Thoracic aorta (tissue), 2 donors: Measurements from ENCODE around the gene PKNOX2. TPM values are rescaled to one million over a fixed set of nuclear protein-coding genes. Genes with fewer than 3 reads are reported as not detected.

ENCODE experiments used
- ATAC-seq: fragments of 150-250 bp; one replicate; pipeline ENCODE4 v1.8.0; 2017; ENCODE audit warnings: low read depth; ENCODE audit not compliant: insufficient number of reproducible peaks, low FRiP score
- DNase-seq: peaks from one replicate; pipeline ENCODE4 v3.0.0-alpha.2; 2020; ENCODE audit warnings: low spot score
- H3K27ac ChIP-seq, 2 donors: fragments of 200-600 bp; sonication (generic); 1 replicate in 1 of 2; 2 replicates in 1 of 2; pipeline ENCODE4 v1.5.1; 2016; ENCODE audit warnings: mild to moderate bottlenecking in 2 of 2, moderate library complexity in 2 of 2
- H3K27me3 ChIP-seq: fragments of 200-600 bp; sonication (generic); replicated peaks from 2 replicates; pipeline ENCODE4 v1.6.0; 2016; ENCODE audit warnings: mild to moderate bottlenecking; ENCODE audit not compliant: insufficient read depth
- H3K36me3 ChIP-seq: fragments of 200-600 bp; sonication (generic); one replicate; pipeline ENCODE4 v1.5.1; 2016
- H3K4me1 ChIP-seq, 2 donors: fragments of 200-600 bp; sonication (generic); 1 replicate in 1 of 2; 2 replicates in 1 of 2; pipeline versions ENCODE4 v1.5.1 to v1.6.0; 2016; ENCODE audit warnings: low read depth in 2 of 2, mild to moderate bottlenecking in 1 of 2; ENCODE audit not compliant: control insufficient read depth in 1 of 2
- H3K4me3 ChIP-seq: fragments of 200-600 bp; sonication (generic); 2 replicates; pipeline ENCODE4 v1.5.1; 2016; ENCODE audit warnings: mild to moderate bottlenecking
- H3K9me3 ChIP-seq: fragments of 200-600 bp; sonication (generic); 2 replicates; pipeline ENCODE4 v1.5.1; 2016
- CTCF ChIP-seq: fragments of 200-600 bp; sonication (generic); IDR thresholded peaks from one replicate; pipeline ENCODE4 v1.5.1; 2019; ENCODE audit warnings: antibody characterized with exemption
- total RNA-seq, 2 donors: library from RNA; depleted of rRNA; stranded (reverse); fragments of >200 nt; gene quantifications; one replicate each; pipeline versions ENCODE4 v1.1.0 to v1.2.3, GENCODE V29; 2016

PKNOX2 gene
- total RNA-seq, 2 donors from 2014 or later = 1.4 to 9.2 TPM

GRCh38 chr11:125351868-125352250 lies 187.3 kb downstream of the PKNOX2 start:
- DNase-seq = no peak
- TF ChIP-seq CTCF = no peak
- Histone ChIP-seq H3K4me3 (no peak overlapping the region), H3K27me3 (no peaks in the 10 kb centered on the region), H3K27ac (no peak overlapping the region), H3K36me3 (no peaks in the 10 kb centered on the region), H3K9me3 (no peaks in the 10 kb centered on the region), H3K4me1 (peaks cover 0 to 9% of the 10 kb centered on the region in 2 donors)
- no peak for ATAC-seq

- TF ChIP-seq CTCF = no peak
- no peak overlapping the region for H3K27ac ChIP-seq
- DNase-seq = no peak
- no peaks in the 10 kb centered on the region for H3K36me3 ChIP-seq
- no peak overlapping the region for H3K4me3 ChIP-seq
- H3K4me1 ChIP-seq = no peaks in the 10 kb centered on the region
- ATAC-seq = no peak
- H3K27me3 ChIP-seq = no peaks in the 10 kb centered on the region
- no peaks in the 10 kb centered on the region for H3K9me3 ChIP-seq
Measured at GRCh38 chr11:125356797-125357196, 192.2 kb downstream of the PKNOX2 start.

- Histone ChIP-seq H3K27me3 (no peaks in the 10 kb centered on the region), H3K27ac (no peak overlapping the region), H3K4me3 (no peak overlapping the region), H3K9me3 (no peaks in the 10 kb centered on the region), H3K4me1 (no peaks in the 10 kb centered on the region), H3K36me3 (no peaks in the 10 kb centered on the region)
- DNase-seq (no peak), ATAC-seq (no peak)
- no peak for TF ChIP-seq CTCF
Measured at GRCh38 chr11:125357551-125357950, 193.0 kb downstream of the PKNOX2 start.

- no peak for ATAC-seq
- no peaks in the 10 kb centered on the region for H3K4me1 ChIP-seq
Measured at GRCh38 chr11:125358254-125358840, 193.8 kb downstream of the PKNOX2 start.

GRCh38 chr11:125359130-125359529 lies 194.6 kb downstream of the PKNOX2 start:
- H3K4me1 ChIP-seq = no peaks in the 10 kb centered on the region
- no peak for DNase-seq
- no peaks in the 10 kb centered on the region for H3K27me3 ChIP-seq
- no peaks in the 10 kb centered on the region for H3K36me3 ChIP-seq
- no peak overlapping the region for H3K27ac ChIP-seq
- H3K9me3 ChIP-seq = no peaks in the 10 kb centered on the region
- no peak for TF ChIP-seq CTCF
- no peak for ATAC-seq
- H3K4me3 ChIP-seq = no peak overlapping the region

More at GRCh38 chr11:125358254-125358840, 193.8 kb downstream of the PKNOX2 start:
- Histone ChIP-seq H3K27me3 (no peaks in the 10 kb centered on the region), H3K4me3 (no peak overlapping the region), H3K27ac (no peak overlapping the region), H3K9me3 (no peaks in the 10 kb centered on the region), H3K36me3 (no peaks in the 10 kb centered on the region)
- no peak for DNase-seq
- no peak for TF ChIP-seq CTCF
